Skin epidermis (tissue), 12 donors: ENCODE results near the gene FCMR.
A peak's percentile ranks its signal among the peaks of the same experiment; 100 is the strongest.

Experiments used
- H3K27ac ChIP-seq, 21 experiments: fragments of 200-600 bp; sonication (generic) in 11 of 21; one replicate each; pipeline ENCODE4 v1.5.0; 2020; ENCODE audit warnings: mild to moderate bottlenecking in 3 of 21, inconsistent platforms in 2 of 21, moderate library complexity in 2 of 21
- H3K4me3 ChIP-seq, 7 experiments: fragments of 200-600 bp; sonication (generic) in 2 of 7; one replicate each; pipeline ENCODE4 v1.5.0; 2020; ENCODE audit warnings: inconsistent platforms in 2 of 7, mild to moderate bottlenecking in 2 of 7, moderate library complexity in 1 of 7

The FCMR gene

GRCh38 chr1:206952171-206952570 is 30.4 kb upstream of the FCMR start:
- H3K27ac ChIP-seq = no peak overlapping the region
- no peak overlapping the region for H3K4me3 ChIP-seq

- no peak overlapping the region for H3K27ac ChIP-seq
- H3K4me3 ChIP-seq = no peak overlapping the region
Measured at GRCh38 chr1:206951318-206952100, 29.8 kb upstream of the FCMR start.

- H3K4me3 ChIP-seq = no peak overlapping the region
- no peak overlapping the region for H3K27ac ChIP-seq
Measured at GRCh38 chr1:206949641-206950040, 27.9 kb upstream of the FCMR start.

GRCh38 chr1:206949208-206949607 is 27.5 kb upstream of the FCMR start:
- H3K27ac ChIP-seq = no peak overlapping the region
- H3K4me3 ChIP-seq = no peak overlapping the region

GRCh38 chr1:206947255-206947654 is 25.5 kb upstream of the FCMR start:
- H3K27ac ChIP-seq = no peak overlapping the region
- no peak overlapping the region for H3K4me3 ChIP-seq

GRCh38 chr1:206946261-206946660 is 24.5 kb upstream of the FCMR start, which contains the start of gene PIGR:
Gene PIGR, minus strand, starts transcription at chr1:206946466. Its CDS starts 5,935 bp downstream, at chr1:206940531.
- Histone ChIP-seq H3K27ac (no peak within 1 kb of the TSS), H3K4me3 (no peak within 1 kb of the TSS)

- H3K4me3 ChIP-seq = no peak overlapping the region
- no peak overlapping the region for H3K27ac ChIP-seq
Measured at GRCh38 chr1:206945779-206946178, 24.0 kb upstream of the FCMR start.

- no peak overlapping the region for H3K27ac ChIP-seq
- H3K4me3 ChIP-seq = no peak overlapping the region
Measured at GRCh38 chr1:206944703-206945102, 23.0 kb upstream of the FCMR start.

GRCh38 chr1:206941766-206942418 is 20.2 kb upstream of the FCMR start:
- Histone ChIP-seq H3K27ac (no peak overlapping the region), H3K4me3 (no peak overlapping the region)

- Histone ChIP-seq H3K27ac (peak overlapping the region in 2 of 21 experiments; percentile 13 to 51), H3K4me3 (no peak overlapping the region)
Measured at GRCh38 chr1:206940588-206940936, 18.8 kb upstream of the FCMR start.

- H3K4me3 ChIP-seq = no peak overlapping the region
- H3K27ac ChIP-seq = peak overlapping the region in 2 of 21 experiments; percentile 51 to 55
Measured at GRCh38 chr1:206939841-206940587, 18.3 kb upstream of the FCMR start.

- Histone ChIP-seq H3K27ac (no peak overlapping the region), H3K4me3 (no peak overlapping the region)
Measured at GRCh38 chr1:206939131-206939530, 17.4 kb upstream of the FCMR start.

- no peak overlapping the region for H3K27ac ChIP-seq
- no peak overlapping the region for H3K4me3 ChIP-seq
Measured at GRCh38 chr1:206937425-206937824, 15.7 kb upstream of the FCMR start.

GRCh38 chr1:206935491-206936067 is 13.8 kb upstream of the FCMR start:
- H3K27ac ChIP-seq = no peak overlapping the region
- no peak overlapping the region for H3K4me3 ChIP-seq

GRCh38 chr1:206933333-206933945 is 11.7 kb upstream of the FCMR start:
- H3K4me3 ChIP-seq = no peak overlapping the region
- no peak overlapping the region for H3K27ac ChIP-seq

- Histone ChIP-seq H3K4me3 (no peak overlapping the region), H3K27ac (peak overlapping the region in 1 of 21 experiments; percentile 61)
Measured at GRCh38 chr1:206932177-206932576, 10.4 kb upstream of the FCMR start.

GRCh38 chr1:206931709-206932108 is 10.0 kb upstream of the FCMR start:
- no peak overlapping the region for H3K4me3 ChIP-seq
- H3K27ac ChIP-seq = peak overlapping the region in 1 of 21 experiments; percentile 61

GRCh38 chr1:206930210-206930798 is 8.6 kb upstream of the FCMR start:
- H3K4me3 ChIP-seq = no peak overlapping the region
- H3K27ac ChIP-seq = peak overlapping the region in 7 of 21 experiments; percentile 1 to 79 (median 50)

- peak overlapping the region in 3 of 21 experiments; percentile 60 to 79 (median 70) for H3K27ac ChIP-seq
Measured at GRCh38 chr1:206929524-206929923, 7.8 kb upstream of the FCMR start.

More at GRCh38 chr1:206929524-206929923, 7.8 kb upstream of the FCMR start:
- H3K4me3 ChIP-seq = no peak overlapping the region
